HEK293 (cell line): ENCODE results near the gene PRCD.
A peak's percentile ranks its signal among the peaks of the same experiment; 100 is the strongest.

Experiments
- HIC1 ChIP-seq: fragments of 450-650 bp; formaldehyde crosslinking; IDR thresholded peaks from 2 replicates; pipeline ENCODE4 v1.5.1; 2016; ENCODE audit warnings: missing biosample characterization, missing genetic modification characterization
- KLF16 ChIP-seq: fragments of 450-650 bp; formaldehyde crosslinking; IDR thresholded peaks from 2 replicates; pipeline ENCODE4 v1.5.1; 2017; ENCODE audit warnings: missing biosample characterization, missing genetic modification characterization
- OSR2 ChIP-seq: fragments of 450-650 bp; formaldehyde crosslinking; IDR thresholded peaks from 2 replicates; pipeline ENCODE4 v1.5.1; 2016; ENCODE audit warnings: missing biosample characterization, missing genetic modification characterization
- YY2 ChIP-seq: fragments of 450-650 bp; formaldehyde crosslinking; IDR thresholded peaks from 2 replicates; pipeline ENCODE4 v1.5.1; 2016; ENCODE audit warnings: missing biosample characterization, missing genetic modification characterization
- ZBTB10 ChIP-seq: fragments of 450-650 bp; formaldehyde crosslinking; IDR thresholded peaks from 2 replicates; pipeline ENCODE4 v1.5.1; 2016; ENCODE audit warnings: missing biosample characterization, missing genetic modification characterization
- ZBTB20 ChIP-seq: fragments of 450-650 bp; formaldehyde crosslinking; IDR thresholded peaks from 2 replicates; pipeline ENCODE4 v1.5.1; 2016; ENCODE audit warnings: missing biosample characterization, missing genetic modification characterization
- ZBTB48 ChIP-seq: fragments of 450-650 bp; formaldehyde crosslinking; IDR thresholded peaks from 2 replicates; pipeline ENCODE4 v1.5.1; 2016; ENCODE audit warnings: missing biosample characterization, missing genetic modification characterization
- ZBTB6 ChIP-seq: fragments of 450-650 bp; formaldehyde crosslinking; IDR thresholded peaks from 2 replicates; pipeline ENCODE4 v1.5.1; 2017; ENCODE audit warnings: missing biosample characterization, missing genetic modification characterization
- ZBTB7A ChIP-seq: fragments of 450-650 bp; formaldehyde crosslinking; IDR thresholded peaks from 2 replicates; pipeline ENCODE4 v1.5.1; 2016; ENCODE audit warnings: low read depth, missing biosample characterization, missing genetic modification characterization
- ZEB2 ChIP-seq: fragments of 450-650 bp; formaldehyde crosslinking; IDR thresholded peaks from 2 replicates; pipeline ENCODE4 v1.5.1; 2016; ENCODE audit warnings: missing biosample characterization, missing genetic modification characterization
- ZFP41 ChIP-seq: fragments of 450-650 bp; formaldehyde crosslinking; IDR thresholded peaks from 2 replicates; pipeline ENCODE4 v1.5.1; 2016; ENCODE audit warnings: missing biosample characterization, missing genetic modification characterization, borderline replicate concordance
- ZNF19 ChIP-seq: fragments of 450-650 bp; formaldehyde crosslinking; IDR thresholded peaks from 2 replicates; pipeline ENCODE4; 2016; ENCODE audit warnings: missing biosample characterization, missing genetic modification characterization, low read depth
- ZNF350 ChIP-seq: fragments of 450-650 bp; formaldehyde crosslinking; IDR thresholded peaks from 2 replicates; pipeline ENCODE4 v1.5.0; 2017; ENCODE audit warnings: missing biosample characterization, mild to moderate bottlenecking, missing genetic modification characterization
- ZNF394 ChIP-seq: fragments of 450-650 bp; formaldehyde crosslinking; IDR thresholded peaks from 2 replicates; pipeline ENCODE4 v1.5.1; 2016; ENCODE audit warnings: missing biosample characterization, missing genetic modification characterization, mild to moderate bottlenecking, moderate library complexity, borderline replicate concordance
- ZNF404 ChIP-seq: fragments of 450-650 bp; formaldehyde crosslinking; IDR thresholded peaks from 2 replicates; pipeline ENCODE4 v1.5.1; 2017; ENCODE audit warnings: missing biosample characterization, missing genetic modification characterization
- ZNF529 ChIP-seq: fragments of 450-650 bp; formaldehyde crosslinking; IDR thresholded peaks from 2 replicates; pipeline ENCODE4 v1.5.1; 2017; ENCODE audit warnings: missing genetic modification characterization, missing biosample characterization; ENCODE audit not compliant: insufficient replicate concordance
- ZNF585B ChIP-seq: fragments of 450-650 bp; formaldehyde crosslinking; IDR thresholded peaks from 2 replicates; pipeline ENCODE4 v1.5.1; 2016; ENCODE audit warnings: missing biosample characterization, missing genetic modification characterization
- ZNF600 ChIP-seq: fragments of 450-650 bp; formaldehyde crosslinking; IDR thresholded peaks from 2 replicates; pipeline ENCODE4 v1.5.1; 2016; ENCODE audit warnings: missing biosample characterization, missing genetic modification characterization
- ZNF664 ChIP-seq: fragments of 450-650 bp; formaldehyde crosslinking; IDR thresholded peaks from 2 replicates; pipeline ENCODE4 v1.5.1; 2016; ENCODE audit warnings: missing biosample characterization, missing genetic modification characterization
- ZNF670 ChIP-seq: fragments of 450-650 bp; formaldehyde crosslinking; IDR thresholded peaks from 2 replicates; pipeline ENCODE4 v1.5.1; 2016; ENCODE audit warnings: missing biosample characterization, missing genetic modification characterization, low read depth
- ZNF747 ChIP-seq: fragments of 450-650 bp; formaldehyde crosslinking; IDR thresholded peaks from 2 replicates; pipeline ENCODE4 v1.5.1; 2016; ENCODE audit warnings: missing biosample characterization, missing genetic modification characterization
- ZNF843 ChIP-seq: fragments of 450-650 bp; formaldehyde crosslinking; IDR thresholded peaks from 2 replicates; pipeline ENCODE4 v1.5.1; 2016; ENCODE audit warnings: missing biosample characterization, missing genetic modification characterization
- ZSCAN30 ChIP-seq: fragments of 450-650 bp; IDR thresholded peaks from 2 replicates; pipeline ENCODE4 v1.5.1; 2018; ENCODE audit warnings: missing biosample characterization, mild to moderate bottlenecking, missing genetic modification characterization, moderate library complexity
- TF ChIP-seq, protein P1 (sequence below): fragments of 450-650 bp; formaldehyde crosslinking; IDR thresholded peaks from 2 replicates; pipeline ENCODE4 v1.5.1; 2016; ENCODE audit warnings: missing biosample characterization, missing genetic modification characterization
- TF ChIP-seq, protein P2 (sequence below): fragments of 450-650 bp; formaldehyde crosslinking; IDR thresholded peaks from 2 replicates; pipeline ENCODE4 v1.5.1; 2016; ENCODE audit warnings: missing biosample characterization, missing genetic modification characterization
- TF ChIP-seq, protein P3 (sequence below): fragments of 450-650 bp; formaldehyde crosslinking; optimal IDR thresholded peaks from 2 replicates; pipeline ENCODE3; 2016; ENCODE audit warnings: missing biosample characterization, mild to moderate bottlenecking, missing genetic modification characterization

The PRCD gene

DNA sequence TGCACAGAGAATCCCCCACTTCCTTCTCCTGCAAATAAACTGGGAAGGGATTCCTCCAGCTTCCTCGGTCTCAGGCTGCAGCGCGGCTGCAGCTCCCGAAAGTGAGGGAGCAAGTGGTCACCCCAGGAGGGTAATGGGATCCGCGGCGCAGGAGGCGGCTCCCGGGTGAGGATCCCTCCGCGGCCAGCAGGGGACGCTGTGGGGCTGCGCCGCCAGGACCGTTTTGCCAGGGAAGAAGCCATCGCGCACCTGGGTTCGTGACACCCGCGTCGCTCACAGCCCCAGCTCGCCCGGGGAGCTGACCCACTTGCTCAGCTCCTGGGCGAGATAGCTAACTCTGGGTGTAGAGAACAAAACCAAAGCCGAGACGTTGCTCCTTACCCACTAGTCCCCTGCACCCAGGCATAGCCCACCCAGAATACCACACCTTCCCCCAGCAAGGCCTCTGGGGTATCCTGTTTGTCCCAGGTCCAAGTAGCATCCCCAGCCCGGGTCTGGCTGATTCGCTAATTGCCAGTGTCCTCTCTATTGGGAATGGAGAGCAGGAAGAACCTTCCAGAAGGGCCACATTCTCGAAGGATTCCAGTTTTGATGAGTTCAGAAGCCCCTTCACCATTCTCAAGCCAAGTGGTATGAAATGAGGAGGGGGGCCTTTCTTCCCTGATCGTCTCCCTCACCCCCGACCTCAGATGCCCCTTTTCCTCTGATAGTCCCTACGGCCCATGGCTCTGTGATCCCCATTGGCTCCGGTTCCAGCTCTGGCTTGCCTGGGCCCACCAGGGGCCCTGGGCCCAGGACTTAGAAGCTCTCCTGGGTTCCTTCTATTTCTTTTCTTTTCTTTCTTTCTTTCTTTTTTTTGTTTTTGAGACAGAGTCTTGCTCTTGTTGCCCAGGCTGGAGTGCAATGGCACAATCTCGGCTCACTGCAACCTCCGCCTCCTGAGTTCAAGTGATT is 16.5 kb upstream of the PRCD start (continued):
- TF ChIP-seq ZNF19 (no peak), ZEB2 (tag by site-specific recombination) (peak; percentile 92), ZNF350 (no peak), KLF16 (tag by site-specific recombination) (peak; percentile 55; the same call in 1 of the 2 replicates), YY2 (peak; percentile 40; the same call in 1 of the 2 replicates), ZNF664 (tag by site-specific recombination) (no peak), ZNF404 (tag by site-specific recombination) (no peak), OSR2 (peak; percentile 96), ZNF600 (tag by site-specific recombination) (peak; percentile 86), ZBTB20 (peak; percentile 47; the same call in 1 of the 2 replicates), ZNF843 (peak; percentile 14; the same call in 1 of the 2 replicates), ZBTB10 (tag by site-specific recombination) (peak; percentile 62; the same call in 1 of the 2 replicates), ZBTB48 (tag by site-specific recombination) (peak; percentile 24; the same call in 1 of the 2 replicates), HIC1 (tag by site-specific recombination) (peak; percentile 32; the same call in 1 of the 2 replicates), ZNF670 (tag by site-specific recombination) (no peak), ZNF394 (tag by site-specific recombination) (no peak), ZSCAN30 (tag by site-specific recombination) (peak; percentile 95), ZBTB7A (tag by site-specific recombination) (0 out of 2 replicates have a peak, but pooled peaks have one; percentile 39), ZFP41 (tag by site-specific recombination) (no peak), ZNF585B (tag by site-specific recombination) (no peak), ZNF529 (tag by site-specific recombination) (no peak), ZBTB6 (peak; percentile 89), ZNF747 (tag by site-specific recombination) (no peak)
- TF ChIP-seq, protein P1, sequence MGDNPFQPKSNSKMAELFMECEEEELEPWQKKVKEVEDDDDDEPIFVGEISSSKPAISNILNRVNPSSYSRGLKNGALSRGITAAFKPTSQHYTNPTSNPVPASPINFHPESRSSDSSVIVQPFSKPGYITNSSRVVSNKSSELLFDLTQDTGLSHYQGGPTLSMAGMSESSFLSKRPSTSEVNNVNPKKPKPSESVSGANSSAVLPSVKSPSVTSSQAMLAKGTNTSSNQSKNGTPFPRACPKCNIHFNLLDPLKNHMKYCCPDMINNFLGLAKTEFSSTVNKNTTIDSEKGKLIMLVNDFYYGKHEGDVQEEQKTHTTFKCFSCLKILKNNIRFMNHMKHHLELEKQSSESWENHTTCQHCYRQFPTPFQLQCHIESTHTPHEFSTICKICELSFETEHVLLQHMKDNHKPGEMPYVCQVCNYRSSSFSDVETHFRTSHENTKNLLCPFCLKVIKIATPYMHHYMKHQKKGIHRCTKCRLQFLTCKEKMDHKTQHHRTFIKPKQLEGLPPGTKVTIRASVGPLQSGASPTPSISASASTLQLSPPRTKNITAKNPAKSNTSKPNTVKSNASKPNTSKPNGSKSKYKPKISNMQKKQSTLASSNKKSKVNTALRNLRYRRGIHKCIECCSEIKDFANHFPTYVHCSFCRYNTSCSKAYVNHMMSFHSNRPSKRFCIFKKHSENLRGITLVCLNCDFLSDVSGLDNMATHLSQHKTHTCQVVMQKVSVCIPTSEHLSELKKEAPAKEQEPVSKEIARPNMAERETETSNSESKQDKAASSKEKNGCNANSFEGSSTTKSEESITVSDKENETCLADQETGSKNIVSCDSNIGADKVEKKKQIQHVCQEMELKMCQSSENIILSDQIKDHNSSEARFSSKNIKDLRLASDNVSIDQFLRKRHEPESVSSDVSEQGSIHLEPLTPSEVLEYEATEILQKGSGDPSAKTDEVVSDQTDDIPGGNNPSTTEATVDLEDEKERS (tag by site-specific recombination) = 0 out of 2 replicates have a peak, but pooled peaks have one; percentile 49
- TF ChIP-seq, protein P2, sequence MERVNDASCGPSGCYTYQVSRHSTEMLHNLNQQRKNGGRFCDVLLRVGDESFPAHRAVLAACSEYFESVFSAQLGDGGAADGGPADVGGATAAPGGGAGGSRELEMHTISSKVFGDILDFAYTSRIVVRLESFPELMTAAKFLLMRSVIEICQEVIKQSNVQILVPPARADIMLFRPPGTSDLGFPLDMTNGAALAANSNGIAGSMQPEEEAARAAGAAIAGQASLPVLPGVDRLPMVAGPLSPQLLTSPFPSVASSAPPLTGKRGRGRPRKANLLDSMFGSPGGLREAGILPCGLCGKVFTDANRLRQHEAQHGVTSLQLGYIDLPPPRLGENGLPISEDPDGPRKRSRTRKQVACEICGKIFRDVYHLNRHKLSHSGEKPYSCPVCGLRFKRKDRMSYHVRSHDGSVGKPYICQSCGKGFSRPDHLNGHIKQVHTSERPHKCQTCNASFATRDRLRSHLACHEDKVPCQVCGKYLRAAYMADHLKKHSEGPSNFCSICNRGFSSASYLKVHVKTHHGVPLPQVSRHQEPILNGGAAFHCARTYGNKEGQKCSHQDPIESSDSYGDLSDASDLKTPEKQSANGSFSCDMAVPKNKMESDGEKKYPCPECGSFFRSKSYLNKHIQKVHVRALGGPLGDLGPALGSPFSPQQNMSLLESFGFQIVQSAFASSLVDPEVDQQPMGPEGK = peak; percentile 62; the same call in 1 of the 2 replicates
- TF ChIP-seq, protein P3, sequence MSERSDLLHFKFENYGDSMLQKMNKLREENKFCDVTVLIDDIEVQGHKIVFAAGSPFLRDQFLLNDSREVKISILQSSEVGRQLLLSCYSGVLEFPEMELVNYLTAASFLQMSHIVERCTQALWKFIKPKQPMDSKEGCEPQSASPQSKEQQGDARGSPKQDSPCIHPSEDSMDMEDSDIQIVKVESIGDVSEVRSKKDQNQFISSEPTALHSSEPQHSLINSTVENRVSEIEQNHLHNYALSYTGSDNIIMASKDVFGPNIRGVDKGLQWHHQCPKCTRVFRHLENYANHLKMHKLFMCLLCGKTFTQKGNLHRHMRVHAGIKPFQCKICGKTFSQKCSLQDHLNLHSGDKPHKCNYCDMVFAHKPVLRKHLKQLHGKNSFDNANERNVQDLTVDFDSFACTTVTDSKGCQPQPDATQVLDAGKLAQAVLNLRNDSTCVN (tag by site-specific recombination) = peak; percentile 57
